Esophagus muscularis mucosa (tissue), 4 donors: ENCODE results near the gene LHX4.

ENCODE experiments used
- EP300 ChIP-seq: sonication (generic); formaldehyde crosslinking; IDR thresholded peaks from one replicate; pipeline ENCODE4 v1.6.1; 2017; ENCODE audit warnings: antibody characterized with exemption
- POLR2A ChIP-seq: fragments of 450-650 bp; IDR thresholded peaks from one replicate; pipeline ENCODE4 v1.6.1; 2017; ENCODE audit warnings: antibody characterized with exemption, moderate library complexity, mild to moderate bottlenecking, low read depth
- POLR2AphosphoS5 ChIP-seq, 2 donors: sonication (generic); formaldehyde crosslinking; IDR thresholded peaks; one replicate each; pipeline ENCODE4 v1.6.1; 2017; ENCODE audit warnings: antibody characterized with exemption in 2 of 2
- TF ChIP-seq, protein P1 (sequence below), 3 experiments: fragments of 200-600 bp in 2 of 3; fragments of 450-650 bp in 1 of 3; sonication (generic) in 2 of 3; IDR thresholded peaks; one replicate each; pipeline ENCODE4 v1.5.1; 2017 to 2019; ENCODE audit warnings: antibody characterized with exemption in 3 of 3, mild to moderate bottlenecking in 2 of 3, moderate library complexity in 1 of 3

DNA sequence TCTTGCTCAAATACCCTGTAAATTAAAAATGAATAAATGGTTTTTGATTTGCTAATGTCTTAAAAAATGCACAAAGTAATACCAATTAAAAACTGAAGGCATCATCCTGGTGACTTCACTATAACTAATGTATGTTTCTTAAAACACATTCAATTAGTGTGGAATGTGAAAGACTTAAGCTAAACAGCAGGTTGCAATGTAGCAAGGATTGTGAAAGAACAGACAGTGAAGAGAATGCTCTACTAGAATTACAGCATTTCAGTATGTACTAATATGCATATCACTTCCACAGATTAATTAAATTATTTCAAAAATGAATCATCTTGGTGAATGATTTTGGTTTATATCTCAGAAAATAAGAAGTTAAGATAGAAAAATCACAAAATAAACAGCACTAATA lies 56.4 kb downstream of the LHX4 start:
- TF ChIP-seq POLR2AphosphoS5 (IDR thresholded peaks at IDR 0.05), result no peak
- TF ChIP-seq, protein P1, sequence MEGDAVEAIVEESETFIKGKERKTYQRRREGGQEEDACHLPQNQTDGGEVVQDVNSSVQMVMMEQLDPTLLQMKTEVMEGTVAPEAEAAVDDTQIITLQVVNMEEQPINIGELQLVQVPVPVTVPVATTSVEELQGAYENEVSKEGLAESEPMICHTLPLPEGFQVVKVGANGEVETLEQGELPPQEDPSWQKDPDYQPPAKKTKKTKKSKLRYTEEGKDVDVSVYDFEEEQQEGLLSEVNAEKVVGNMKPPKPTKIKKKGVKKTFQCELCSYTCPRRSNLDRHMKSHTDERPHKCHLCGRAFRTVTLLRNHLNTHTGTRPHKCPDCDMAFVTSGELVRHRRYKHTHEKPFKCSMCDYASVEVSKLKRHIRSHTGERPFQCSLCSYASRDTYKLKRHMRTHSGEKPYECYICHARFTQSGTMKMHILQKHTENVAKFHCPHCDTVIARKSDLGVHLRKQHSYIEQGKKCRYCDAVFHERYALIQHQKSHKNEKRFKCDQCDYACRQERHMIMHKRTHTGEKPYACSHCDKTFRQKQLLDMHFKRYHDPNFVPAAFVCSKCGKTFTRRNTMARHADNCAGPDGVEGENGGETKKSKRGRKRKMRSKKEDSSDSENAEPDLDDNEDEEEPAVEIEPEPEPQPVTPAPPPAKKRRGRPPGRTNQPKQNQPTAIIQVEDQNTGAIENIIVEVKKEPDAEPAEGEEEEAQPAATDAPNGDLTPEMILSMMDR (IDR thresholded peaks at IDR 0.05), result no peak
- no peak for TF ChIP-seq POLR2A
- TF ChIP-seq EP300, result no peak
